Measurements from ENCODE around the gene TMEM255B. TPM values are rescaled to one million over a fixed set of nuclear protein-coding genes. Genes with fewer than 3 reads are reported as not detected.

TMEM255B gene
- total and polyA plus RNA-seq, 2 of the 4 experiments (the other 2 are of a cell fraction): 0.36 to 0.94 TPM

DNA sequence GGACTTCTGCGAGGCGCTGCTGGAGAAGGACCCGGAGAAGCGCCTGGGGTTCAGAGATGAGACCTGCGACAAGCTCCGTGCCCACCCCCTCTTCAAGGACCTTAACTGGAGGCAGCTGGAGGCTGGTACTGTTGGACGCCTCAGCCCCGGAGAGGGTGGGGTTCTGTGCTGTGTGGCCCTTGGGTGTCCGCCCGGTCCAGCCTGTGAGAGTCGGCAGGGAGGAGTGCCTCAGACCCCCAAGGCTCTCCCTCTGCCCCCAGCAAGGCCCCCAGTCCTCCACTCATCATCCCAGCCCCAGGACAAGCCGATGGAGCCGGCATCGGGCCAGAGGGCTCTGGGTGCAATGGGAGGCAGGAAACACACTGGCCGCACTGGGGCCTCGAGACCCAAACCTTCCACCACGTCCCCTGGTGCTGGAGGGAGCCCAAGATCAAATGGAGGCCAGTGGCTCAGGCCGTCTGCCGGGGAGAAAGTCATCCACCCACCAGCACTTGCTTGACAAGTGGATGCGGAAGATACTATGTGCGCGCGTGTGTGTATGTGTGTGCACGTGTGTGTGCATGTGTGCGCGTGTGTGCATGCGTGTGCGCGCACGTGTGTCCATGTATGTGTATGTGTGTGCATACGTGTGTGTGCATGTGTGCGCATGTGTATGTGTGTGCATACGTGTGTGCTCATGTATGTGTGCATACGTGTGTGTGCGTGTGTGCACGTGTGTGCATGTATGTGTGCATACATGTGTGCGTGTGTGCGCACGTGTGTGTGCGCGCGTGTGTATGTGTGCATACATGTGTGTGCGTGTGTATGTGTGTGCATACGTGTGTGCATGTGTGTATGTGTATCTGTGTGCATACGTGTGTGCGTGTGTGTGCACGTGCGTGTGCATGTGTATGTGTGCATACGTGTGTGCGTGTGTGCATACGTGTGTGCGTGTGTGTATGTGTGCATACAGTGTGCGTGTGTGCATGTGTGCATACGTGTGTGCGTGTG is 25.8 kb upstream of the TMEM255B start:
- Histone ChIP-seq H4K8ac (ENCODE audit: low read depth in 2 of 2, low read length in 2 of 2) (no peak overlapping the region), H3K14ac (replicated peaks; ENCODE audit: low read depth, low read length) (no peak overlapping the region), H2BK15ac (ENCODE audit: low read depth, low read length) (no peak overlapping the region), H2BK5ac (ENCODE audit: low read depth, low read length, poor library complexity, severe bottlenecking) (no peak overlapping the region), H3K4me2 (ENCODE audit: low read depth, low read length) (no peak overlapping the region), H3K36me3 (ENCODE audit: control insufficient read depth, insufficient read depth, low read length) (no peaks in the 10 kb centered on the region), H3K4ac (ENCODE audit: low read depth, low read length) (no peak overlapping the region), H3K9me1 (ENCODE audit: insufficient read depth, low read length) (peaks cover 6% of the 10 kb centered on the region; the same call in 1 of the 2 replicates), H3K79me1 (ENCODE audit: low read depth in 1 of 2, low read length in 2 of 2) (no peaks in the 10 kb centered on the region), H2BK120ac (ENCODE audit: low read depth, low read length) (no peak overlapping the region), H4K20me1 (ENCODE audit: insufficient read depth, low read length) (0 out of 2 replicates have a peak, but pooled peaks cover 4% of the 10 kb centered on the region), H3K4me3 (ENCODE audit: insufficient read depth, low read depth, low read length) (no peak overlapping the region), H3K56ac (ENCODE audit: extremely low read depth, insufficient read depth, low read length) (no peak overlapping the region), H4K91ac (ENCODE audit: insufficient read depth, low read depth, low read length) (no peak overlapping the region), H3K27me3 (ENCODE audit: control insufficient read depth, insufficient read depth, low read length) (peaks cover 50% of the 10 kb centered on the region), H3K18ac (ENCODE audit: low read depth, low read length) (no peak overlapping the region), H2AK5ac (ENCODE audit: low read depth, low read length) (no peak overlapping the region), H2AK9ac (replicated peaks; ENCODE audit: low read depth, low read length, poor library complexity) (no peak overlapping the region), H4K5ac (ENCODE audit: low read depth, low read length) (no peak overlapping the region), H3K4me1 (ENCODE audit: control insufficient read depth, insufficient read depth, low read length) (no peaks in the 10 kb centered on the region; the same call in 1 of the 2 replicates), H3K23ac (ENCODE audit: low read depth, low read length) (no peak overlapping the region), H2BK20ac (ENCODE audit: low read depth, low read length) (no peak overlapping the region), H3K9me3 (ENCODE audit: control insufficient read depth, insufficient read depth, low read length) (no peaks in the 10 kb centered on the region), H3K9ac (ENCODE audit: low read depth, low read length) (no peak overlapping the region), H3K27ac (ENCODE audit: insufficient read depth, low read length) (no peak overlapping the region), H2AFZ (replicated peaks; ENCODE audit: low read length, poor library complexity) (no peak overlapping the region)
- intact Hi-C loops (cut with micrococcal nuclease): no loop called here
- CTCF ChIA-PET: no interaction called here
- in situ Hi-C loops (cut with MboI; ENCODE audit: low sequenced_read_pairs): no loop called here
- no peak for DNase-seq
- 77% methylated on average over 23 of the region's 55 CpGs; no CpG with 5 or more reads in 1 of the 2 experiments for WGBS, 2 experiments (ENCODE audit: extremely low coverage in 2 of 2, insufficient read length in 1 of 2)
- BruUV-seq (replicated peaks): no TSS peak
- no peak for ATAC-seq (ENCODE audit: low read depth)
- POLR2A ChIA-PET (ENCODE audit: unreplicated experiment): no interaction called here
- dilution Hi-C loops (cut with HindIII; ENCODE audit: low sequenced_read_pairs, unreplicated experiment): no loop called here
- no peak for TF ChIP-seq NFE2L2 (IDR thresholded peaks at IDR 0.05; ENCODE audit: low read depth, low read length)
- no peak for TF ChIP-seq RAD21 (IDR thresholded peaks at IDR 0.05; ENCODE audit: low read length)
- TF ChIP-seq MAZ (IDR thresholded peaks at IDR 0.05; ENCODE audit: borderline replicate concordance, low read depth, low read length): no peak
- TF ChIP-seq, protein P1, sequence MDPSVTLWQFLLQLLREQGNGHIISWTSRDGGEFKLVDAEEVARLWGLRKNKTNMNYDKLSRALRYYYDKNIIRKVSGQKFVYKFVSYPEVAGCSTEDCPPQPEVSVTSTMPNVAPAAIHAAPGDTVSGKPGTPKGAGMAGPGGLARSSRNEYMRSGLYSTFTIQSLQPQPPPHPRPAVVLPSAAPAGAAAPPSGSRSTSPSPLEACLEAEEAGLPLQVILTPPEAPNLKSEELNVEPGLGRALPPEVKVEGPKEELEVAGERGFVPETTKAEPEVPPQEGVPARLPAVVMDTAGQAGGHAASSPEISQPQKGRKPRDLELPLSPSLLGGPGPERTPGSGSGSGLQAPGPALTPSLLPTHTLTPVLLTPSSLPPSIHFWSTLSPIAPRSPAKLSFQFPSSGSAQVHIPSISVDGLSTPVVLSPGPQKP (IDR thresholded peaks at IDR 0.05; ENCODE audit: borderline replicate concordance, low read depth, low read length): no peak
- TF ChIP-seq, protein P2, sequence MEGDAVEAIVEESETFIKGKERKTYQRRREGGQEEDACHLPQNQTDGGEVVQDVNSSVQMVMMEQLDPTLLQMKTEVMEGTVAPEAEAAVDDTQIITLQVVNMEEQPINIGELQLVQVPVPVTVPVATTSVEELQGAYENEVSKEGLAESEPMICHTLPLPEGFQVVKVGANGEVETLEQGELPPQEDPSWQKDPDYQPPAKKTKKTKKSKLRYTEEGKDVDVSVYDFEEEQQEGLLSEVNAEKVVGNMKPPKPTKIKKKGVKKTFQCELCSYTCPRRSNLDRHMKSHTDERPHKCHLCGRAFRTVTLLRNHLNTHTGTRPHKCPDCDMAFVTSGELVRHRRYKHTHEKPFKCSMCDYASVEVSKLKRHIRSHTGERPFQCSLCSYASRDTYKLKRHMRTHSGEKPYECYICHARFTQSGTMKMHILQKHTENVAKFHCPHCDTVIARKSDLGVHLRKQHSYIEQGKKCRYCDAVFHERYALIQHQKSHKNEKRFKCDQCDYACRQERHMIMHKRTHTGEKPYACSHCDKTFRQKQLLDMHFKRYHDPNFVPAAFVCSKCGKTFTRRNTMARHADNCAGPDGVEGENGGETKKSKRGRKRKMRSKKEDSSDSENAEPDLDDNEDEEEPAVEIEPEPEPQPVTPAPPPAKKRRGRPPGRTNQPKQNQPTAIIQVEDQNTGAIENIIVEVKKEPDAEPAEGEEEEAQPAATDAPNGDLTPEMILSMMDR (conservative IDR thresholded peaks at IDR 0.05; ENCODE audit: low read depth, low read length): no peak
- no peak for TF ChIP-seq BHLHE40 (IDR thresholded peaks at IDR 0.05; ENCODE audit: low read depth, low read length)
- TF ChIP-seq SMC3 (IDR thresholded peaks at IDR 0.05; ENCODE audit: low read depth, low read length): no peak
- TF ChIP-seq MXI1 (IDR thresholded peaks at IDR 0.05; ENCODE audit: borderline replicate concordance, low read depth, low read length): no peak
- no peak for TF ChIP-seq RCOR1 (IDR thresholded peaks at IDR 0.05; ENCODE audit: insufficient replicate concordance, low read length)
- no peak for TF ChIP-seq MAFK (IDR thresholded peaks at IDR 0.05; ENCODE audit: low read depth, low read length)
- no peak for TF ChIP-seq FOS (IDR thresholded peaks at IDR 0.05; ENCODE audit: low read depth, low read length)
- TF ChIP-seq, protein P3, sequence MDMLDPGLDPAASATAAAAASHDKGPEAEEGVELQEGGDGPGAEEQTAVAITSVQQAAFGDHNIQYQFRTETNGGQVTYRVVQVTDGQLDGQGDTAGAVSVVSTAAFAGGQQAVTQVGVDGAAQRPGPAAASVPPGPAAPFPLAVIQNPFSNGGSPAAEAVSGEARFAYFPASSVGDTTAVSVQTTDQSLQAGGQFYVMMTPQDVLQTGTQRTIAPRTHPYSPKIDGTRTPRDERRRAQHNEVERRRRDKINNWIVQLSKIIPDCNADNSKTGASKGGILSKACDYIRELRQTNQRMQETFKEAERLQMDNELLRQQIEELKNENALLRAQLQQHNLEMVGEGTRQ (IDR thresholded peaks at IDR 0.05; ENCODE audit: low read depth, low read length): no peak
- TF ChIP-seq RFX5 (IDR thresholded peaks at IDR 0.05; ENCODE audit: low read depth, low read length): no peak
- no peak for TF ChIP-seq POLR2A (IDR thresholded peaks at IDR 0.05; ENCODE audit: low read depth, low read length)

All from IMR-90 (cell line).